Measurements from ENCODE around the gene TECTB.

GRCh38 chr10:112335111-112335867 is 52.1 kb downstream of the TECTB start:
- TF ChIP-seq CTCF (IDR thresholded peaks at IDR 0.05) (no peak), TEAD1 (CRISPR knock-in tag; IDR thresholded peaks at IDR 0.05) (no peak), ZNF512 (CRISPR knock-in tag; IDR thresholded peaks at IDR 0.05; ENCODE audit: borderline replicate concordance) (no peak), CDX4 (CRISPR knock-in tag; IDR thresholded peaks at IDR 0.05; ENCODE audit: borderline replicate concordance) (no peak), MYBL2 (CRISPR knock-in tag; IDR thresholded peaks at IDR 0.05) (no peak), TEAD4 (CRISPR knock-in tag; IDR thresholded peaks at IDR 0.05) (no peak)
